ENCODE measurements around the gene PTPRF.

DNA sequence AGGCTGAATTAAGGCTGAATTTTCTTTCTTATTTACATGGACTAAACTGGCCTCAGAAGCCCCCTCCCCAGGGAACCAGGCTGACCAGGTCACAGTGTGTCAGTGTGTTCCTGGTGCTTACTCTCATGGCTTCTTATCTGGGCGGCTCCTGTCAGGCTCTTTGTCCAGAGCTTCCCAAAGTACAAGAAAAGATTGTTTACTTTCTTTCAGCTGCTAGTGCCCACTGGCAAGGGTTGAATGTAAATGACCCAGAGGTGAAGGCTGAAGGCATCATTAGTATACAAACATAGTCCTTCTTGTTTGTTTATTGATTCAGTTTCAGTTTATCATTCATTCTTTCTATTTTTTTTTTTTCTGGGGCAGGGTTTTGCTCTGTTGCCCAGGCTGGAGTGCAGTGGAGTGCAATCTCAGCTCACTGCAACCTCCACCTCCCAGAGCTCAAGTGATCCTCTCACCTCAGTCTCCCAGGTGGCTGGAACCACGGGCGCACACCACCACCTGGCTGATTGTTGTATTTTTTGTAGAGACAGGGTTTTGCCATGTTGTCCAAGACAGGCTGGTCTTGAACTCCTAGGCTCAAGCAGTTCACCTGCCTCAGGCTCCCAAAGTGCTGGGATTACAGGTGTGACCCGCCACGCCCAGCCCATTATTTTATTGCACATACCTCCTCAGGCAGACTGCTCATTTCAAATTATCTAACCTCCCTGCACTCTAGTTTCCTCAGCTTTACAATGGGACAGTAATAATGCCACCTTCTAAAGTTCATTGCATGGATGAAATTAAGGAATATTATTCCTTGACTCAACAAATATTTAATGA is 109.5 kb downstream of the PTPRF start:
- TF ChIP-seq, protein P1, sequence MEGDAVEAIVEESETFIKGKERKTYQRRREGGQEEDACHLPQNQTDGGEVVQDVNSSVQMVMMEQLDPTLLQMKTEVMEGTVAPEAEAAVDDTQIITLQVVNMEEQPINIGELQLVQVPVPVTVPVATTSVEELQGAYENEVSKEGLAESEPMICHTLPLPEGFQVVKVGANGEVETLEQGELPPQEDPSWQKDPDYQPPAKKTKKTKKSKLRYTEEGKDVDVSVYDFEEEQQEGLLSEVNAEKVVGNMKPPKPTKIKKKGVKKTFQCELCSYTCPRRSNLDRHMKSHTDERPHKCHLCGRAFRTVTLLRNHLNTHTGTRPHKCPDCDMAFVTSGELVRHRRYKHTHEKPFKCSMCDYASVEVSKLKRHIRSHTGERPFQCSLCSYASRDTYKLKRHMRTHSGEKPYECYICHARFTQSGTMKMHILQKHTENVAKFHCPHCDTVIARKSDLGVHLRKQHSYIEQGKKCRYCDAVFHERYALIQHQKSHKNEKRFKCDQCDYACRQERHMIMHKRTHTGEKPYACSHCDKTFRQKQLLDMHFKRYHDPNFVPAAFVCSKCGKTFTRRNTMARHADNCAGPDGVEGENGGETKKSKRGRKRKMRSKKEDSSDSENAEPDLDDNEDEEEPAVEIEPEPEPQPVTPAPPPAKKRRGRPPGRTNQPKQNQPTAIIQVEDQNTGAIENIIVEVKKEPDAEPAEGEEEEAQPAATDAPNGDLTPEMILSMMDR (IDR thresholded peaks at IDR 0.05) = no peak
- no peak for TF ChIP-seq POLR2A (IDR thresholded peaks at IDR 0.05)
